ENCODE results near the gene NRP2. TPM values are rescaled to one million over a fixed set of nuclear protein-coding genes. Genes with fewer than 3 reads are reported as not detected.

The NRP2 gene
- total and polyA plus RNA-seq, 2 of the 13 experiments (the other 11 are each of a cell fraction or from before 2014, with no cell fraction given), result 0.65 to 1.4 TPM

DNA sequence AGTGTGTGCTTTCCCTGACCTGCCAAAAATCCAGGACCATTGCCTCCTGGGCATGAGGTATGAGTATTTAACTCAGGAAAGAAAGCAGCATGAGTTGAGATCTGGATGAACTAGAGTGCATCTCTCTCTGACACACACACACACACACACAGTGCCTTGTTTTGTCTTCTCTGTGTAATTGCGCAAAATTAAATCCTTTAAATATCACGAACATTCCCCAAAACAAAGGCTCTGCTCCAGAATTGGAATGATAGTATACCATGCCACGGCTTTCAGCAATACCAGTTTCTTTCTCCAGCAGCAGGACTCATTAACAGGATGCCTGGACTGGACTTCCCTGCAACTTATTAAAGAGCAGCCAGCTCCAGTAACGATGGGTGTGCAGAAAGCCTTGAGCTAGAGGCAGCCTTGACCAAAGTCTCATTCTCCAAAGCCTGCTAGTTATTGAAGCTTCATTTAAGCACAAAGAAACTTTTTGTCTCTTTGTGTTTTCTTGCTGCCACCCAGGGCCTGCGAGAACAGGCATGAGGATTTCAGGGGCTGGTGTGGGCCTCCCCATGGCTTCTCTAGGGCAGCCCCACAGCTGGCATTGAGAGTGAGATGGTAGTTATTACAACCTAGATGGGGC is 101.7 kb downstream of the NRP2 start (continued):
- TF ChIP-seq, protein P1, sequence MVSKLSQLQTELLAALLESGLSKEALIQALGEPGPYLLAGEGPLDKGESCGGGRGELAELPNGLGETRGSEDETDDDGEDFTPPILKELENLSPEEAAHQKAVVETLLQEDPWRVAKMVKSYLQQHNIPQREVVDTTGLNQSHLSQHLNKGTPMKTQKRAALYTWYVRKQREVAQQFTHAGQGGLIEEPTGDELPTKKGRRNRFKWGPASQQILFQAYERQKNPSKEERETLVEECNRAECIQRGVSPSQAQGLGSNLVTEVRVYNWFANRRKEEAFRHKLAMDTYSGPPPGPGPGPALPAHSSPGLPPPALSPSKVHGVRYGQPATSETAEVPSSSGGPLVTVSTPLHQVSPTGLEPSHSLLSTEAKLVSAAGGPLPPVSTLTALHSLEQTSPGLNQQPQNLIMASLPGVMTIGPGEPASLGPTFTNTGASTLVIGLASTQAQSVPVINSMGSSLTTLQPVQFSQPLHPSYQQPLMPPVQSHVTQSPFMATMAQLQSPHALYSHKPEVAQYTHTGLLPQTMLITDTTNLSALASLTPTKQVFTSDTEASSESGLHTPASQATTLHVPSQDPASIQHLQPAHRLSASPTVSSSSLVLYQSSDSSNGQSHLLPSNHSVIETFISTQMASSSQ (IDR thresholded peaks at IDR 0.05; ENCODE audit: low read depth), result 0 out of 2 replicates have a peak, but pooled peaks have one; percentile 26
- TF ChIP-seq, protein P1 (CRISPR knock-in tag; IDR thresholded peaks at IDR 0.05; ENCODE audit: borderline replicate concordance), result no peak
- TF ChIP-seq ELF3 (CRISPR knock-in tag; IDR thresholded peaks at IDR 0.05) (no peak), ZNF564 (CRISPR knock-in tag; IDR thresholded peaks at IDR 0.05) (0 out of 2 replicates have a peak, but pooled peaks have one; percentile 21), SAP130 (CRISPR knock-in tag; IDR thresholded peaks at IDR 0.05; ENCODE audit: low read depth) (peak; percentile 27; the same call in 1 of the 2 replicates), MIXL1 (CRISPR knock-in tag; IDR thresholded peaks at IDR 0.05) (peak; percentile 42; the same call in 1 of the 2 replicates), ARHGAP35 (CRISPR knock-in tag; IDR thresholded peaks at IDR 0.05; ENCODE audit: borderline replicate concordance) (0 out of 2 replicates have a peak, but pooled peaks have one; percentile 9), ARNTL (CRISPR knock-in tag; IDR thresholded peaks at IDR 0.05) (no peak), ADNP (CRISPR knock-in tag; IDR thresholded peaks at IDR 0.05) (no peak), ZBTB7B (CRISPR knock-in tag; IDR thresholded peaks at IDR 0.05) (peak; percentile 16; the same call in 1 of the 2 replicates), HHEX (CRISPR knock-in tag; IDR thresholded peaks at IDR 0.05) (no peak), CEBPB (IDR thresholded peaks at IDR 0.05; ENCODE audit: borderline replicate concordance, low read depth, low read length) (no peak)
- TF ChIP-seq, protein P2, sequence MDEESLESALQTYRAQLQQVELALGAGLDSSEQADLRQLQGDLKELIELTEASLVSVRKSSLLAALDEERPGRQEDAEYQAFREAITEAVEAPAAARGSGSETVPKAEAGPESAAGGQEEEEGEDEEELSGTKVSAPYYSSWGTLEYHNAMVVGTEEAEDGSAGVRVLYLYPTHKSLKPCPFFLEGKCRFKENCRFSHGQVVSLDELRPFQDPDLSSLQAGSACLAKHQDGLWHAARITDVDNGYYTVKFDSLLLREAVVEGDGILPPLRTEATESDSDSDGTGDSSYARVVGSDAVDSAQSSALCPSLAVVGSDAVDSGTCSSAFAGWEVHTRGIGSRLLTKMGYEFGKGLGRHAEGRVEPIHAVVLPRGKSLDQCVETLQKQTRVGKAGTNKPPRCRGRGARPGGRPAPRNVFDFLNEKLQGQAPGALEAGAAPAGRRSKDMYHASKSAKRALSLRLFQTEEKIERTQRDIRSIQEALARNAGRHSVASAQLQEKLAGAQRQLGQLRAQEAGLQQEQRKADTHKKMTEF (CRISPR knock-in tag; IDR thresholded peaks at IDR 0.05), result no peak
- TF ChIP-seq, protein P3, sequence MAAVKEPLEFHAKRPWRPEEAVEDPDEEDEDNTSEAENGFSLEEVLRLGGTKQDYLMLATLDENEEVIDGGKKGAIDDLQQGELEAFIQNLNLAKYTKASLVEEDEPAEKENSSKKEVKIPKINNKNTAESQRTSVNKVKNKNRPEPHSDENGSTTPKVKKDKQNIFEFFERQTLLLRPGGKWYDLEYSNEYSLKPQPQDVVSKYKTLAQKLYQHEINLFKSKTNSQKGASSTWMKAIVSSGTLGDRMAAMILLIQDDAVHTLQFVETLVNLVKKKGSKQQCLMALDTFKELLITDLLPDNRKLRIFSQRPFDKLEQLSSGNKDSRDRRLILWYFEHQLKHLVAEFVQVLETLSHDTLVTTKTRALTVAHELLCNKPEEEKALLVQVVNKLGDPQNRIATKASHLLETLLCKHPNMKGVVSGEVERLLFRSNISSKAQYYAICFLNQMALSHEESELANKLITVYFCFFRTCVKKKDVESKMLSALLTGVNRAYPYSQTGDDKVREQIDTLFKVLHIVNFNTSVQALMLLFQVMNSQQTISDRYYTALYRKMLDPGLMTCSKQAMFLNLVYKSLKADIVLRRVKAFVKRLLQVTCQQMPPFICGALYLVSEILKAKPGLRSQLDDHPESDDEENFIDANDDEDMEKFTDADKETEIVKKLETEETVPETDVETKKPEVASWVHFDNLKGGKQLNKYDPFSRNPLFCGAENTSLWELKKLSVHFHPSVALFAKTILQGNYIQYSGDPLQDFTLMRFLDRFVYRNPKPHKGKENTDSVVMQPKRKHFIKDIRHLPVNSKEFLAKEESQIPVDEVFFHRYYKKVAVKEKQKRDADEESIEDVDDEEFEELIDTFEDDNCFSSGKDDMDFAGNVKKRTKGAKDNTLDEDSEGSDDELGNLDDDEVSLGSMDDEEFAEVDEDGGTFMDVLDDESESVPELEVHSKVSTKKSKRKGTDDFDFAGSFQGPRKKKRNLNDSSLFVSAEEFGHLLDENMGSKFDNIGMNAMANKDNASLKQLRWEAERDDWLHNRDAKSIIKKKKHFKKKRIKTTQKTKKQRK (IDR thresholded peaks at IDR 0.05; ENCODE audit: low read length), result no peak
- TF ChIP-seq, protein P4, sequence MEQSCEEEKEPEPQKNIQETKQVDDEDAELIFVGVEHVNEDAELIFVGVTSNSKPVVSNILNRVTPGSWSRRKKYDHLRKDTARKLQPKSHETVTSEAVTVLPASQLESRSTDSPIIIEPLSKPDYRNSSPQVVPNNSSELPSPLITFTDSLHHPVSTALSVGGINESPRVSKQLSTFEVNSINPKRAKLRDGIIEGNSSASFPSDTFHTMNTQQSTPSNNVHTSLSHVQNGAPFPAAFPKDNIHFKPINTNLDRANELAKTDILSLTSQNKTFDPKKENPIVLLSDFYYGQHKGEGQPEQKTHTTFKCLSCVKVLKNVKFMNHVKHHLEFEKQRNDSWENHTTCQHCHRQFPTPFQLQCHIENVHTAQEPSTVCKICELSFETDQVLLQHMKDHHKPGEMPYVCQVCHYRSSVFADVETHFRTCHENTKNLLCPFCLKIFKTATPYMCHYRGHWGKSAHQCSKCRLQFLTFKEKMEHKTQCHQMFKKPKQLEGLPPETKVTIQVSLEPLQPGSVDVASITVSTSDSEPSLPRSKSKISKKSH (CRISPR knock-in tag; IDR thresholded peaks at IDR 0.05; ENCODE audit: borderline replicate concordance), result no peak
- TF ChIP-seq, protein P5, sequence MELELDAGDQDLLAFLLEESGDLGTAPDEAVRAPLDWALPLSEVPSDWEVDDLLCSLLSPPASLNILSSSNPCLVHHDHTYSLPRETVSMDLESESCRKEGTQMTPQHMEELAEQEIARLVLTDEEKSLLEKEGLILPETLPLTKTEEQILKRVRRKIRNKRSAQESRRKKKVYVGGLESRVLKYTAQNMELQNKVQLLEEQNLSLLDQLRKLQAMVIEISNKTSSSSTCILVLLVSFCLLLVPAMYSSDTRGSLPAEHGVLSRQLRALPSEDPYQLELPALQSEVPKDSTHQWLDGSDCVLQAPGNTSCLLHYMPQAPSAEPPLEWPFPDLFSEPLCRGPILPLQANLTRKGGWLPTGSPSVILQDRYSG (CRISPR knock-in tag; IDR thresholded peaks at IDR 0.05), result no peak
- TF ChIP-seq, protein P6, sequence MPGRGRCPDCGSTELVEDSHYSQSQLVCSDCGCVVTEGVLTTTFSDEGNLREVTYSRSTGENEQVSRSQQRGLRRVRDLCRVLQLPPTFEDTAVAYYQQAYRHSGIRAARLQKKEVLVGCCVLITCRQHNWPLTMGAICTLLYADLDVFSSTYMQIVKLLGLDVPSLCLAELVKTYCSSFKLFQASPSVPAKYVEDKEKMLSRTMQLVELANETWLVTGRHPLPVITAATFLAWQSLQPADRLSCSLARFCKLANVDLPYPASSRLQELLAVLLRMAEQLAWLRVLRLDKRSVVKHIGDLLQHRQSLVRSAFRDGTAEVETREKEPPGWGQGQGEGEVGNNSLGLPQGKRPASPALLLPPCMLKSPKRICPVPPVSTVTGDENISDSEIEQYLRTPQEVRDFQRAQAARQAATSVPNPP (CRISPR knock-in tag; IDR thresholded peaks at IDR 0.05), result peak; percentile 49; the same call in 1 of the 2 replicates
